Mucosa of rectum (tissue), 2 donors: ENCODE results near the gene USP35.

Experiments
- H3K27ac ChIP-seq, 2 donors: one replicate each; pipeline ENCODE4 v1.7.0; 2013; ENCODE audit warnings: inconsistent platforms in 2 of 2, low read depth in 2 of 2, low read length in 2 of 2
- H3K27me3 ChIP-seq, 2 donors: one replicate each; pipeline ENCODE4 v1.7.0; 2013; ENCODE audit warnings: low read length in 2 of 2; ENCODE audit not compliant: control insufficient read depth in 2 of 2, insufficient read depth in 2 of 2
- H3K36me3 ChIP-seq, 2 donors: one replicate each; pipeline ENCODE4 v1.7.0; 2013; ENCODE audit warnings: low read length in 2 of 2; ENCODE audit not compliant: control insufficient read depth in 2 of 2, insufficient read depth in 2 of 2
- H3K4me1 ChIP-seq, 2 donors: one replicate each; pipeline ENCODE4 v1.7.0; 2013; ENCODE audit warnings: low read length in 2 of 2, mild to moderate bottlenecking in 1 of 2; ENCODE audit not compliant: control insufficient read depth in 2 of 2, insufficient read depth in 2 of 2
- H3K4me3 ChIP-seq, 2 donors: one replicate each; pipeline ENCODE4 v1.7.0; 2013; ENCODE audit warnings: low read length in 2 of 2
- H3K9ac ChIP-seq, 2 donors: one replicate each; pipeline ENCODE4 v1.7.0; 2013; ENCODE audit warnings: low read length in 2 of 2, low read depth in 1 of 2, mild to moderate bottlenecking in 1 of 2
- H3K9me3 ChIP-seq, 2 donors: one replicate each; pipeline ENCODE4 v1.7.0; 2013; ENCODE audit warnings: low read length in 2 of 2; ENCODE audit not compliant: control insufficient read depth in 2 of 2
- donor health status: healthy.
- donor health status: Normal muscosa, but diverticular disease.

Gene USP35

DNA sequence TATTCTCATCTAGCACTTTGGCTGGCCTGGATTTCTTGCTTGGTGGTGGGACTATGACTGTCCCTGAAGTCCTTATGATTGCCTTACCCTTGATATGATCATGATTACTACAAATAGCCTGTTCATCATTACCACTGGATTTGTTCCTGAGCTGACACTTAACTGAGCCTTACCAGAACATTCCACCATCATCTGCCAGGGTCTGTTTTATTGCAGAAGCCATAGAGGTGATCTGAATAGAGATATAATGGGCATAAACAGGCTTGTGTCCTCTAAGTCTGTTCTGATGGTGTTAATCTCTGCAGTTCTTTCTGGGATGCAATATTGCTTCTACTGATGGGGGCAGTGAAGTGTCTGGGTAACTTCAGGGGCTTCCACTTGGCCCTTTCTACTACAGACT, 36.9 kb upstream of the USP35 start:
- H3K27ac ChIP-seq = no peak overlapping the region
- no peak overlapping the region for H3K9ac ChIP-seq
- H3K4me1 ChIP-seq = no peaks in the 10 kb centered on the region
- no peaks in the 10 kb centered on the region for H3K27me3 ChIP-seq
- no peaks in the 10 kb centered on the region for H3K36me3 ChIP-seq
- H3K4me3 ChIP-seq = no peak overlapping the region
- H3K9me3 ChIP-seq = no peaks in the 10 kb centered on the region

DNA sequence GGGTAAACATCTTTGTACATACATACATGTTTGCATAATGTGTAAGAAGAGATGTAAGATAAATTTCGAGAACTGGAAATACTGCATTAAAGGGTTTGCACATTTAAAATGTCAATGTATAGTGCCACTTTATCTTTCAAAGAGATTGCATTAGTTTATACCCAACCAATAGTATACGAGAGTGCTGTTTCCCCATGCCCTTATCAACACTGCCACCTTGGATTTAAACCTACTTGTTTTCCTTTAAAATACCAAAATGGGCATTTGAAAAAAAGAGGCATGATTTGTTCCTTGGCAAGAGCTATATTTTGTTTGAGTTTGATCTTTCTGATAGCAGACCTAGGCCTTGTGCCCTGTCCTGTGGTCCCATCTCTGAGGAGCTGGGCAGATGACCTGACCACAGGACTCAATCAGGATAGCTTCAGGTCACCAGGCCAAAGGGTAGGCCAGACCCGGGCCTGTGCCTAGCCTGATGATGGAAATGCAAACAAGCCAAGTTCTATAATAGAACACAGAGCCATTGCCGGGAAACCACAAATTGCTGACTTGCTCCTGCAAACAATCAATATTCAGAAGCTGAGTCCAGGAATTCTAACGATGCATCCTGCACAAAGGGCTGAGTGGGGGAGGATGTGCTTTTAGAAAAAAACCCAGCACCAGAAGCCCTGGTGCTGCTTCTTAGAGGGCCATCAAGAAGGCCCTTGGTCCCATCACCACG, 32.4 kb upstream of the USP35 start:
- Histone ChIP-seq H3K9me3 (no peaks in the 10 kb centered on the region), H3K4me3 (no peak overlapping the region), H3K27ac (no peak overlapping the region), H3K27me3 (no peaks in the 10 kb centered on the region), H3K4me1 (no peaks in the 10 kb centered on the region), H3K9ac (no peak overlapping the region), H3K36me3 (no peaks in the 10 kb centered on the region)

DNA sequence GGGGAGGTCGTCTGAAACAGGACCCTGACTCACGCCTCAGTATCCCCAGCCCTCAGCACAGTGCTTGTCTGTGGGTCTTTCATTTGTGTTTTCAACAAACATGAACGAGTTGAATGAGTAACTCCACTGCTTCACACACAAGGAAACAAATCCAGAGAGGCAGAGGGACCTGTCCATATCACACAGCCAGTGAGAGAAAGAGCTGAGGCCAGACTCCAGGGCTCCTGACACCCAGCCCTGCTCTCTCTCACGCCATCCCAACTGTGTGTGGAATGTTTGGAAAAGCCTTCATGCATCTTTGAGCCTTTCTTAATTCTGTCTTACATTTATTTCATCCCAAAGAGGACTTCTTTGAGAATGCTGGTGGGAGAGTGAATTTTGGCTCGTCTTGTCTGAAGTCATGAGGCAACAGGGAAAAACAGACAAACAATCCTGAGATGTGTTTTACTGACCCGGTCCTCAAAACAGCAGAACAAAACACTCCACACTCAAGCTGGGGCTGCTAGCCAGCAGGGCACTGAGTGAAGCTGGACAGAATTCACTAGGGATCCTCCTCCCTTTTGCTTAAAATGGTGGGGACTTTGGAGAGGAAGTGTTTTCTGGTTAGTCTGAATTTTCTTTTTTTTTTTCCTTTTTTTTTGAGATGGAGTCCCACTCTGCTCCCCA, 29.6 kb upstream of the USP35 start:
- H3K36me3 ChIP-seq = no peaks in the 10 kb centered on the region
- no peaks in the 10 kb centered on the region for H3K4me1 ChIP-seq
- no peak overlapping the region for H3K9ac ChIP-seq
- H3K4me3 ChIP-seq = no peak overlapping the region
- no peak overlapping the region for H3K27ac ChIP-seq
- H3K9me3 ChIP-seq = no peaks in the 10 kb centered on the region
- H3K27me3 ChIP-seq = no peaks in the 10 kb centered on the region

DNA sequence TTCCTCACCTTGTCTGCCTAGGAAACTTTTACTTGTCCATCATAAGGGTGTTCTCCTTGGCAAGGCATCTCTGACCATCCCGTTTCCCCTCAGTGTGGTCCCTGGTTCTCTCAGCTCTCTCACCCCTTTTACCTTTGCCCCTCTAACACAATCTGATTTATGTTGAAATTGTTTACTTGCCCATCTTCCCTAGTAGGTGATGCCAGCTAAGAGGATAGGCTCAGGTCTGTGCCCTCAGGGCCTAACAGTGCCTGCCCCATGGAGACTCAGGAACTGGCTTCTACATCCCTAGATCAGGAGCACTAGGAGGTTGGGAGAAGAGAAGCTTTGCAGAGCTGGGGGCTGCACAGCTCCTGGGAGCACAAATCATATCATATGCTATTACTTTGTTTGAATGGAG, 28.2 kb upstream of the USP35 start:
- H3K4me1 ChIP-seq = no peaks in the 10 kb centered on the region
- H3K27me3 ChIP-seq = no peaks in the 10 kb centered on the region
- H3K9ac ChIP-seq = no peak overlapping the region
- H3K27ac ChIP-seq = no peak overlapping the region
- no peaks in the 10 kb centered on the region for H3K9me3 ChIP-seq
- H3K4me3 ChIP-seq = no peak overlapping the region
- H3K36me3 ChIP-seq = no peaks in the 10 kb centered on the region

DNA sequence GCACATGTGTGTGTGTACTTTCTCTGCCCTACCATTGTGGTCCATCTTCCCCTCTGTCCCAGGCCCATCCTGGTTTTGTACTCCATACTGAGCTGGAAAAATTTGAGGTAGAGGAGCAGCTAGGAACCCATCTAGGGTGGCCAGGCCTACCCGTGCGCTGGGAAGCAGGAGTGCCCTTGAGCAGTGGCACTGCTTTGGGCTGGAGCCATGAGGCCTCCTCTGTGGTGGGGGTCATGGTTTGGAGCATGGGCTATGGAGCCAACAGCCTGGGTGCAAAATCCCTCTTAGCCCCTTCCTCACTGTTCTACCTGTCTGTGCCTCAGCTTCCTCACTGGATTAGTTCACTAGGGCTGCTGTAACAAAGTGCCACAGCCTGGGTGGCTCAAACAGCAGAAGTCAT, 27.4 kb upstream of the USP35 start:
- no peaks in the 10 kb centered on the region for H3K27me3 ChIP-seq
- H3K4me3 ChIP-seq = no peak overlapping the region
- H3K4me1 ChIP-seq = no peaks in the 10 kb centered on the region
- no peaks in the 10 kb centered on the region for H3K9me3 ChIP-seq
- no peak overlapping the region for H3K9ac ChIP-seq
- H3K36me3 ChIP-seq = no peaks in the 10 kb centered on the region
- H3K27ac ChIP-seq = no peak overlapping the region

DNA sequence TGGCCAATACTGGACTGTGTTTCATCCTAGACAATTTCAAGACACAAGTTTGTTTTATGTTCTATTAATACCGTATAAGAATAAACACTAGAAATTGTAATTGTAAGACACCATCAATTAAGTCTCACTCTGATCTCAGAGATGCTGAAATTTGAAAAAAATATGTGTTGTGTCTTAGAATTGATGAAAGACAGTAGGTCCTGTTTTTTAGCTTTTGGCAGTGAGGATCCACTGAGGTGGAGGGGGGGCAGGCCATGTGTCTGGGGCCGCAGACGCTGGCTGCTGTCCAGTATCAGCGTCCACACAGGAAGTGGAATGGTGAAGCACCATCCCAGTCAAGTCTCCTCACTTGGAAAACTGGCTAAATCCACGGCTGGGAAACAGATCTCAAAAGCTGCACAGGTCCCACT, 26.8 kb upstream of the USP35 start:
- Histone ChIP-seq H3K27ac (no peak overlapping the region), H3K4me3 (no peak overlapping the region)

DNA sequence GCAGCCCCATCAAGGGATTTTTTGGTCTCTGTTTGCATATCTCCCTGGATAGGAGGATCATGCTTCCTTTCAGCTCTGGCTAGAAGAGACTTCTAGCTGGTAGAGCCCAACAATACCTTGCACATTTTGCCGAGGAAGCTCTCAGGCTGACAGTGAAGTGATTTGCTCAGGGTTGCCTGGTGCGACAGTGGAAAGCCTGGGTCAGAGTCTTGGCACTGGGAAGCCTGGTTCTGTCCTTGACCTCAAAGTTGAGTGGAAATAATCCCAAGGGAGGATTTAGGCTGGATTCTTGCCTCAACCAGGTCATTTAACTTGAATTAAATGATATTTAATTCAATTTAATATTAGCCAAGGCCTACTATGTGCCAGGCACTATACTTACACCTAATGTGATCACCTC, 24.9 kb upstream of the USP35 start:
- no peaks in the 10 kb centered on the region for H3K27me3 ChIP-seq
- H3K9me3 ChIP-seq = no peaks in the 10 kb centered on the region
- H3K27ac ChIP-seq = no peak overlapping the region
- H3K9ac ChIP-seq = no peak overlapping the region
- no peaks in the 10 kb centered on the region for H3K4me1 ChIP-seq
- H3K4me3 ChIP-seq = no peak overlapping the region
- H3K36me3 ChIP-seq = no peaks in the 10 kb centered on the region

More for the DNA sequence above, 26.8 kb upstream of the USP35 start:
- no peaks in the 10 kb centered on the region for H3K9me3 ChIP-seq
- H3K27me3 ChIP-seq = no peaks in the 10 kb centered on the region
- no peak overlapping the region for H3K9ac ChIP-seq
- no peaks in the 10 kb centered on the region for H3K36me3 ChIP-seq
- H3K4me1 ChIP-seq = no peaks in the 10 kb centered on the region

DNA sequence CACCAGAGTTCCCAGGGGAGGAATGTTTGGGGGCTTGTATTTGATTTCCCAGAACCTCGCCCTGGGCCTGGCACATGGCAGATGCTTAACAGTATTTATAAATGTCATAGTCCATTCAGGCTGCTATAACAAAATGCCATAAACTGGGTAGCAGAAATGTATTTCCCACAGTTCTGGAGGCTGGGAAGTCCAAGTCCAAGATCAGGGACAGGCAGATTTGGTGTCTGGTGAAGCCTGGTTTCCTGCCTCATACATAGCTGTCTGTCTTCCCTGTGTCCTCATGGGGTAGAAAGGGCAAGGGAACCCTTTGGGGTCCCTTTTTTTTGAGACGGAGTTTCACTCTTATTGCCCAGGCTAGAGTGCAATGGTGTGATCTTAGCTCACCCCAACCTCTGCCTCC, 24.2 kb upstream of the USP35 start:
- H3K4me1 ChIP-seq = no peaks in the 10 kb centered on the region

DNA sequence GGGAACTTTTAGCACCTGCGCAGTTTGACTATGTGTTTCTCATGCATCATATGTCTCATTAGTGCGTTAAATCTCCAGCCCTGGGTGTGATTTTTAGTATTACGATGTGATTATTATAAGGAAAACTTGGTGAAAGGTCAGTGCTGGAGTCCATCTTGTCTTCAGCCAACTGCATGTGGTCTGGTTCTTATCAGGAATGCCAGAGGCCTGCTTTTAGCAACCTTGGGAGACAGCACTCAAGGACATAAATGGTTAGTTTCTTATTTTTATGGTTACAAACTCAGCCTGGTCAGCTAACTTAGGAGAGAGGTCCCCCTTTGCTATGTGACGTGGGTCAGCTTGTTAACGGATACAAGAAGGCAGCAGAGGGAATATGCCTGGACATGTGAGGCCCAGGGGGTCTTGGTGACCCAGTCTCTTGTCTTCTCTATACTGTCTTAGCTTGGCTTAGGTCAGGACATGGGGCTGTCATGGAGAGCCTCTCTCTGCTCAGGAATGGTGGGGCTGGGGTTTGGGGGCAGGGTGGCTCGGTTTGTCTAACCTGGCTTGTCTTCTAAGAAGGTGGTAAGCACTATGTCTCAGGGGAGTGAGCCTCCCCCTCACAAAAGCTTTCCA, 21.8 kb upstream of the USP35 start:
- H3K9ac ChIP-seq = no peak overlapping the region
- H3K4me1 ChIP-seq = no peaks in the 10 kb centered on the region
- H3K4me3 ChIP-seq = no peak overlapping the region
- no peaks in the 10 kb centered on the region for H3K27me3 ChIP-seq
- peaks cover 0 to under 1% of the 10 kb centered on the region in 2 donors for H3K36me3 ChIP-seq
- H3K9me3 ChIP-seq = no peaks in the 10 kb centered on the region
- H3K27ac ChIP-seq = no peak overlapping the region

More for the DNA sequence above, 24.2 kb upstream of the USP35 start:
- no peaks in the 10 kb centered on the region for H3K36me3 ChIP-seq
- no peak overlapping the region for H3K4me3 ChIP-seq
- no peaks in the 10 kb centered on the region for H3K27me3 ChIP-seq
- H3K9ac ChIP-seq = no peak overlapping the region
- H3K9me3 ChIP-seq = no peaks in the 10 kb centered on the region
- no peak overlapping the region for H3K27ac ChIP-seq
